K562 (cell line): ENCODE data around the gene NIPA2. TPM values are rescaled to one million over a fixed set of nuclear protein-coding genes. Genes with fewer than 3 reads are reported as not detected.

ENCODE experiments used
- ARID1B ChIP-seq: fragments of 450-650 bp; IDR thresholded peaks from 2 replicates; pipeline ENCODE4 v1.6.1; 2016; ENCODE audit warnings: antibody characterized with exemption, mild to moderate bottlenecking, inconsistent platforms
- ATF1 ChIP-seq, 2 experiments: fragments of 450-650 bp in 1 of 2; IDR thresholded peaks; 2 replicates each; pipeline ENCODE4 v1.6.1; 2016; ENCODE audit warnings: missing compliant biosample characterization in 1 of 2, missing genetic modification characterization in 1 of 2
- BHLHE40 ChIP-seq: IDR thresholded peaks from 2 replicates; pipeline ENCODE4 v1.6.1; 2011; ENCODE audit warnings: low read length, improper control_type of control experiment
- C11orf30 ChIP-seq: fragments of 450-650 bp; IDR thresholded peaks from 2 replicates; pipeline ENCODE4 v1.6.1; 2016; ENCODE audit warnings: low read depth, mild to moderate bottlenecking
- DPF2 ChIP-seq: fragments of 450-650 bp; IDR thresholded peaks from 2 replicates; pipeline ENCODE4 v1.6.1; 2016
- ELF4 ChIP-seq: fragments of 450-650 bp; formaldehyde crosslinking; IDR thresholded peaks from 2 replicates; pipeline ENCODE4 v1.4.0; 2022; ENCODE audit warnings: missing genetic modification characterization
- GABPA ChIP-seq: fragments of 200-800 bp; sonication (Bioruptor generic); conservative IDR thresholded peaks from 2 replicates; pipeline ENCODE4 v1.6.1; 2016; ENCODE audit warnings: low read depth, missing genetic modification characterization, missing compliant biosample characterization
- MAX ChIP-seq: sonication (generic); formaldehyde crosslinking; IDR thresholded peaks from 2 replicates; pipeline ENCODE4 v1.9.0; 2022; ENCODE audit warnings: mild to moderate bottlenecking, missing genetic modification reagents
- MNT ChIP-seq, 2 experiments: fragments of 450-650 bp; conservative IDR thresholded peaks; 2 replicates each; pipeline ENCODE4 v1.6.1; 2017; ENCODE audit warnings: mild to moderate bottlenecking in 2 of 2, moderate library complexity in 2 of 2
- MYC ChIP-seq, 2 experiments: fragments of 250-450 bp in 1 of 2; sonication (Bioruptor Pico) in 1 of 2; IDR thresholded peaks; 2 replicates each; pipeline versions ENCODE4 v1.5.1 to v1.6.1; 2012 to 2021; ENCODE audit warnings: low read depth in 2 of 2, borderline replicate concordance in 1 of 2, improper control_type of control experiment in 1 of 2, low read length in 1 of 2, mild to moderate bottlenecking in 1 of 2, moderate library complexity in 1 of 2
- PHF20 ChIP-seq: fragments of 450-650 bp; IDR thresholded peaks from 2 replicates; pipeline ENCODE4 v1.6.1; 2018; ENCODE audit not compliant: partially characterized antibody
- RBM15 ChIP-seq: fragments of 200-400 bp; formaldehyde crosslinking; IDR thresholded peaks from 2 replicates; pipeline ENCODE4 v1.6.1; 2018; ENCODE audit warnings: mild to moderate bottlenecking, low read length, moderate library complexity; ENCODE audit not compliant: insufficient read depth
- RUNX1 ChIP-seq: sonication (generic); IDR thresholded peaks from 2 replicates; pipeline ENCODE4 v1.6.1; 2016; ENCODE audit warnings: antibody characterized with exemption, low read depth
- SMARCA4 ChIP-seq: fragments of 450-650 bp; IDR thresholded peaks from 2 replicates; pipeline ENCODE4 v1.6.1; 2016
- TCF7L2 ChIP-seq: fragments of 150-350 bp; IDR thresholded peaks from 2 replicates; pipeline ENCODE4 v1.6.1; 2016; ENCODE audit warnings: low read depth, mild to moderate bottlenecking, low read length, moderate library complexity
- TRIM24 ChIP-seq, 2 experiments: fragments of 450-650 bp; IDR thresholded peaks; 2 replicates each; pipeline ENCODE4 v1.6.1; 2016
- ZKSCAN1 ChIP-seq: fragments of 150-350 bp; IDR thresholded peaks from 2 replicates; pipeline ENCODE4 v1.6.1; 2016; ENCODE audit warnings: low read depth, low read length
- ZMIZ1 ChIP-seq, 2 experiments: fragments of 150-350 bp in 1 of 2; IDR thresholded peaks; 2 replicates each; pipeline ENCODE4 v1.6.1; 2012 to 2016; ENCODE audit warnings: low read depth in 2 of 2, low read length in 2 of 2, mild to moderate bottlenecking in 1 of 2, moderate library complexity in 1 of 2
- polyA plus RNA-seq, 8 experiments: library from polyadenylated mRNA; depleted of rRNA in 4 of 8; stranded (reverse) in 5 of 8; unstranded in 3 of 8; fragments of >200 nt; fragmentation: Nextera tagmentation in 2 of 8; fragmentation: Illumina TruSeq in 1 of 8; extraction: Ambion mirVana in 2 of 8; extraction: Trizol in 1 of 8; gene quantifications; 2 replicates each; pipeline versions ENCODE4 v1.2.1 to v1.2.3, GENCODE V29; 2011 to 2014; ENCODE audit warnings: inconsistent platforms in 1 of 8, missing spikeins in 1 of 8
- total RNA-seq, 7 experiments: library from RNA; depleted of rRNA in 6 of 7; stranded (reverse); fragments of >200 nt in 6 of 7; fragmentation: Illumina TruSeq in 2 of 7; extraction: Trizol in 2 of 7; gene quantifications; 2 replicates each; pipeline versions ENCODE4 v1.2.1 to v1.2.3, GENCODE V29; 2011 to 2021; ENCODE audit warnings: low replicate concordance in 1 of 7
- TF ChIP-seq, protein P1 (sequence below): sonication (generic); formaldehyde crosslinking; IDR thresholded peaks from 2 replicates; pipeline ENCODE4 v1.4.0; 2020; ENCODE audit warnings: mild to moderate bottlenecking, missing genetic modification reagents

Gene NIPA2
- total and polyA plus RNA-seq, 9 of the 15 experiments (the other 6 are each of a cell fraction or from before 2014, with no cell fraction given), result 18.7 to 107 (median 87.3) TPM

DNA sequence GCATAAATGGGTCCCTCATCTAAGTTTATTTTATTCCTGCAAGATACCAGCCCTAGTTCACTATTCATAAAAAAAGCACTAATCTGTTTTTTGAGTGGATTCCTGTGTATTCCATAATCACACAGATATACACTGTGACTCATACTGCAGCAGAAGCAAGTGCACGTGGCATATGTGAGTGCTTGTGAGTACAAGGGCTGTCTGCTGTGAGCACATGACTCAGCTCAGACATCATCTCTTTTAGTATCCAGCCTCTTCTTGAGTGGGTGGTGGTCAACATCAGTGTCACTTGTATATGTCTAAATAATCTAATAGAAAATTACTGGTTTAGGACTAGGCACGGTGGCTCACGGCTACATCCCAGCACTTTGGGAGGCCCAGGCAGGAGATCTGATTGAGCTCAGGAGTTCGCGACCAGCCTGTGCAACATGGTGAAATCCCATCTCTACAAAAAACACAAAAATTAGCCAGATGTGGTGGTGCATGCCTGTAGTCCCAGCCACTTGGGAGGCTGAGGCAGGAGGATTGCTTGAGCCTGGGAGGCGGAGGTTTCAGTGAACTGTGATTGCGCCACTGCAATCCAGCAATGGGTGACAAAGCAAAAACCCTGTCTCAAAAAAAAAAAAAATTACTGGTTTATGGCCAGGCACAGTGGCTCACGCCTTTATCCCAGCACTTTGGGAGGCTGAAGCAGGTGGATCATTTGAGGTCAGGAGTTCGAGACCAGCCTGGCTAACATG lies 49.8 kb downstream of the NIPA2 start (continued):
- peak; percentile 71 to 83 for TF ChIP-seq MNT (conservative IDR thresholded peaks at IDR 0.05)
- no peak for TF ChIP-seq ZKSCAN1
- TF ChIP-seq, protein P1, sequence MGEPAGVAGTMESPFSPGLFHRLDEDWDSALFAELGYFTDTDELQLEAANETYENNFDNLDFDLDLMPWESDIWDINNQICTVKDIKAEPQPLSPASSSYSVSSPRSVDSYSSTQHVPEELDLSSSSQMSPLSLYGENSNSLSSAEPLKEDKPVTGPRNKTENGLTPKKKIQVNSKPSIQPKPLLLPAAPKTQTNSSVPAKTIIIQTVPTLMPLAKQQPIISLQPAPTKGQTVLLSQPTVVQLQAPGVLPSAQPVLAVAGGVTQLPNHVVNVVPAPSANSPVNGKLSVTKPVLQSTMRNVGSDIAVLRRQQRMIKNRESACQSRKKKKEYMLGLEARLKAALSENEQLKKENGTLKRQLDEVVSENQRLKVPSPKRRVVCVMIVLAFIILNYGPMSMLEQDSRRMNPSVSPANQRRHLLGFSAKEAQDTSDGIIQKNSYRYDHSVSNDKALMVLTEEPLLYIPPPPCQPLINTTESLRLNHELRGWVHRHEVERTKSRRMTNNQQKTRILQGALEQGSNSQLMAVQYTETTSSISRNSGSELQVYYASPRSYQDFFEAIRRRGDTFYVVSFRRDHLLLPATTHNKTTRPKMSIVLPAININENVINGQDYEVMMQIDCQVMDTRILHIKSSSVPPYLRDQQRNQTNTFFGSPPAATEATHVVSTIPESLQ (CRISPR knock-in tag), result no peak
- TF ChIP-seq ZMIZ1 (IDR thresholded peaks at IDR 0.05; ENCODE audit: low read depth in 2 of 2, low read length in 2 of 2), result no peak
- no peak for TF ChIP-seq PHF20
- TF ChIP-seq RBM15, result no peak
- TF ChIP-seq RUNX1, result no peak
- peak; percentile 72 for TF ChIP-seq MYC (IDR thresholded peaks at IDR 0.05; ENCODE audit: low read depth, low read length)
- TF ChIP-seq MYC (CRISPR knock-in tag; IDR thresholded peaks at IDR 0.05; ENCODE audit: borderline replicate concordance, low read depth), result no peak
- no peak for TF ChIP-seq TCF7L2
- peak; percentile 44; the same call in 1 of the 2 replicates for TF ChIP-seq SMARCA4
- peak; percentile 55 to 61 for TF ChIP-seq TRIM24 (IDR thresholded peaks at IDR 0.05)
- peak; percentile 16; the same call in 1 of the 2 replicates for TF ChIP-seq ARID1B
- TF ChIP-seq BHLHE40, result peak; percentile 96
- no peak for TF ChIP-seq ATF1 (CRISPR knock-in tag; IDR thresholded peaks at IDR 0.05)
- no peak for TF ChIP-seq ATF1 (tag; IDR thresholded peaks at IDR 0.05)
- TF ChIP-seq ELF4 (CRISPR knock-in tag), result no peak
- TF ChIP-seq C11orf30, result peak; percentile 73
- TF ChIP-seq MAX (CRISPR knock-in tag), result peak; percentile 63
- TF ChIP-seq GABPA (tag), result no peak
- TF ChIP-seq DPF2, result peak; percentile 32; the same call in 1 of the 2 replicates
